Anterior cingulate cortex (tissue), 58 donors: ENCODE data around the gene SPHK1.
A peak's percentile ranks its signal among the peaks of the same experiment; 100 is the strongest.
"Not testable (repeated sequence)": the region's sequence is repeated elsewhere in the genome, so short reads cannot be mapped to it uniquely, and the experiment has no call there.

Experiments used
- DNase-seq, 58 donors: peaks; one replicate each; lab custom pipeline; 2025; lab: John Stamatoyannopoulos, UW

SPHK1 gene

DNA sequence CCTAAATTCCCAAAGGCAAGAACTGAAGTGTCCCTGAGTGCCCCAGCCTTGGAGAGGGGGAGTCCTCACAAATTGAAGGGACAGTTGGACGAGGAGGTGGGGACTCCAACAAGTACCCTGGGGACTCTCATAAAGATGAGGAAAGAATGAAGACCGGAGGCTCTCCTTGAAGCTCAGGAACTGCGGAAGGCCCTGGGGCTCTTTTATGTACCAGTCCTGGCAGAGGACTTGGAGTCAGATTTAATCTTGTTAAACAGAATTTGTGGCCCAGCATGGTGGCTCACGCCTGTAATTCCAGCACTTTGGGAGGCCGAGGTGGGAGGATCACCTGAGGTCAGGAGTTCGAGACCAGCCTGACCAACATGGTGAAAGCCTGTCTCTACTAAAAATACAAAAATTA, 24.6 kb upstream of the SPHK1 start:
- DNase-seq = not testable (repeated sequence)

DNA sequence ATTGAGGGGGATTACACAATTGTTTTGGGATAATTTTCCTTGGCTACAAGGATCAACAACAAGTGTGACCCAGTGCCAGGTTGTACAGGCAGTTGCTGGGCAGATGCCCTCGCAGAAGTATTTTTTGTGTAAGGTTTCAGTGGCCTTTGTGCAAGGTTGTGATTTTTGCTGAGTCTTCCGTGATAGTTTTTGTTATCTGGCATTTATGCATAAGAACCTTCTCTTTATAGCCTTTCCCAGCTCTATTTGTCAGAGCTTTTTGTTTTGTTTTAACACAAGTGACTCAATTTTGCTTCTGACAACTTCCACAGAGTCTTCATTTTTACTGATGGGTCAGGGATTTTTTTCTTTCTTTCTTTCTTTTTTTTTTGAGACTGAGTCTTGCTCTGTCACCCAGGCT, 23.9 kb upstream of the SPHK1 start:
- DNase-seq = no peak

DNA sequence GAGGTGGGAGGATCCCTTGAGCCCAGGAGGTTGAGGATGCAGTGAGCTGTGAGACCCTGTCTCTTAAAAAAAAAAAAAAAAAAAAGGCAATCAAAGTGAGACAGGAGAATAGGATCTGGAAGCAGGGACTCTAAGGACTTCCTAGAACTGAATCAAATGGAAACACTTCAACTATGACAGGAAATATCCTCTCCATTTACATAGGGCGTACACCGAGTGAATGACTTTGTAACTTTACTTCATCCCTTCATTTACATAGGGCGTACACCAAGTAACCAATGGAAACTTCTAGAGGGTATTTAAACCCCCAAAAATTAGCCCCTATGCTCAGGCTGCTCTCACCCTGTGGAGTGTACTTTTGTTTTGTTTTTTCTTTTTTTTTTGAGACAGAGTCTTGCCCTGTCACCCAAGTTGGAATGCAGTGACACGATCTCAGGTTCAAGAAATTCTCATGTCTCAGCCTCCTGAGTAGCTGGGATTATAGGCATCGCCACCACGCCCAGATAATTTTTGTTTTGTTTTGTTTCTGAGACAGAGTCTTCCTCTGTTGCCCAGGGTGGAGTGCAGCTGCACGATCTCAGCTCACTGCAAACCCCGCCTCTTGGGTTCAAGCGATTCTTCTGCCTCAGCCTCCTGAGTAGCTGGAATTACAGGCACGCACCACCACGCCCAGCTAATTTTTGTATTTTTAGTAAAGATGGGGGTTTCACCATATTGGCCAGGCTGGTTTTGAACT, 21.1 kb upstream of the SPHK1 start:
- DNase-seq = no peak

DNA sequence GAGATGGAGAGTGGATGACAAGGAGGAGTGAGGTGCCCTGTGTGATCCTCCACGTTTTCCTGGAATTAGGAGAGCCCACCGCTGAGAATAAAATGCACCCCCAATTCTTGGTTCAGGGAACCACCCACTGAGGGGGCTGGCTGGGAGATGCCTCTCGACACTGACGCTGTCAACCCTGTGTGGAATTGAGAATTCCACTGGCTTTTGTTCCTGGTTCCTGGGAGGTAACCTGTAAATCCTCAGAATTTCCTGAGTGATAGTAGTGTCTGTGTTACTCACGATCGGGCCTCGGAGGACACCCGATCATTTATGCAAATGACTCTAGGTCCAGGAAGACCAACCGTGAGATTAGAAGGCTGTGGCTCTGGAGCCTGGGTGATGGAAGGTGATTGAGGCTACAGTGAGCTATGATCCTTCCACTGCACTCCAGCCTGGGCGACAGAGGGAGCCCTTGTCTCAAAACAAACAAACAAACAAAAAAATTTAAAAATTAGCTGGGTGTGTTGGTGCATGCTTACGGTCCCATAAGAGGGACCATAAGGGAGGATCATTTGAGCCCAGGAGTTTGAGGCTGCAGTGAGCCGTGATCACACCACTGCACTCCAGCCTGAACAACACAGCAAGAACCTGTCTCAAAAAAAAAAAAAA, 19.0 kb upstream of the SPHK1 start:
- DNase-seq = no peak

DNA sequence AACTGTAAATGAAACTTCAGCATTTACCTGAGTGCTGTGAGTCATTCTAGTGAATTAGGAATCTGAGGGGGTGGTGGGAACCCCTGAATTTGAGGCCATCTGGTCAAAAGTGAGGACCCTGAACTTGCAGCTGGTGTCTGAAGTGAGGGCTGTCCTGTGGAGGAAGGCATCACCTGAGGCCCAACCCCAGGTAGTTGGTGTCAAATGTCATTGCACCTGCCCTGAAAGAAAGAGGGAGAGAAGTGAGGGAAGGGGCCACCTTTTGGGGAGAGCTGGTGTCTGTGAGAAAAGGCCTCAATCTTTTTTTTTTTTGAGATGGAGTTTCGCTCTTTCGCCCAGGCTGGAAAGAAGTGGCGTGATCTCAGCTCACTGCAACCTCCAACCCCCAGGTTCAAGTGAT, 18.2 kb upstream of the SPHK1 start:
- no peak for DNase-seq

DNA sequence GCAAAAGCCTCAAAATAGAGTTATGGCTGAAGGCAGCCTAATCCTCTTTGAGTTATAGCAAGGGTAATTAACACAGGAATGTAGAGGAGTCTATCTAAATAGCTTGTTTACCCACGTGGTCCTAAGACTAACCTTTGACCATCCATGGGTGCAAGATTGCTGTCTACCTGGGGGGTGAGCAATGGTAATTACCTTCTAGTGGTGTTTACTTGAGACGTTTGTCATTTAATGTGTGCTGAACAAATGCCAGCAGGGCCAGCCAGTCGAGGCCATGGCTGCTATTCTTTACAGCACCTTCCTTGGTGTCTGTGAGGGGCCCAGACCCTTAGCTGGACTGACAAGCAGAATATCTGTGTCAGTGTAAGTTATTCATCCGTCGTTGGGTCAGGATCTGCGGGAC, 16.8 kb upstream of the SPHK1 start:
- DNase-seq = no peak

DNA sequence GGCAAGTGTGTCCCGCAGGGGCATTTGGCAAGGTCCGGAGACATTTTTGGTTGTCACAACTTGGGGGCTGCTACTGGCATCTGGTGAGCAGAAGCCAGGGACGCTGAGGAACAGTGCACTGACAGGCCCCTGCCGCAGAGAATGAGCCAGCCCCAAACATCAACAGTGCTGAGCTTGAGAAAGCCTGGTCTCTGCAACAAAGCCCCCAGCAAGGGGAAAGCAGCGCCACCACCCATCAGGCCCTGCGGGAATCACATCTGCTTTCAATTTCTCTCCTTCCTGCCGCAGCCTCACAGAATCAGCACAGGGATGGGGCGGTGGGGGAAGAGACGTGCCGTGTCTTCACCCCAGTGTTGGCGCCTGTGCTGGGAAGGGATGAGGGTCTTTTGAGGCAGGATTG, 15.9 kb upstream of the SPHK1 start:
- no peak for DNase-seq

DNA sequence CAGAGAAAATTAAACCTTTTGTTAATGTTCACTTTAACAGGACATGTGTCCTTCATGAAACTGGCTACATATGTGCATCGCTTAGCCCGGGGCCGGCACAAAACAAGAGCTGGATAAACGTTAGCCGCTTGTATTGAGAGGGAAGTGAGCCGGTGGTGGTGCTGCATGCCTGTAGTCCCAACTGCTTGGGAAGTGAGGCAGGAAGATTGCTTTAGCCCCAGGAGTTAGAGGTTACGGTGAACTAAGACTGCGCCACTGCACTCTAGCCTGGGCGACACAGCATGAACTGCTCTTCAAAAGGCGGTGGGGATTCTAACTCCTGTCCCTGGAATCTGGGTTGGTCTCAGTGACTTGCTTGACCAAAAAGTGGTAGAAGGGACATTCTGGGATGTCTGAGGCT, 15.0 kb upstream of the SPHK1 start:
- no peak for DNase-seq

DNA sequence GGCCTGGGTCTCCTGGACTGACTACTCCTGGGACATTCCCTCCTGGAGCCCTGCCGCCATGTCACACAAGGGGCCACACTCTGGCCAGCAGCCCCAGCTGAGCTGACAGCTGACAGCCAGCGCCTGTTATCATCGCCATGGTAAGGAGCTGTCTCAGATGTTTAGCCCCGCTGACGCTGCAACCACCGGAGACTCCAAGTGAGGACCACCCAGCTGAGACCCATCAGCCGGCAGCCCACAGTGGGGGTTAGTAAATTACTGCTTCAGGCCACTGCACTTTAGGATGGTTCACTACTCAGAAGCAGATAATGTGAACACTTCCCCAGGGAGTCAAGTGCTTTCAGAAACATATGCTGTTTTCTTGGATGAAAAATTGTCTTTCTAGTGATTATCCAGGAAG, 14.6 kb upstream of the SPHK1 start:
- no peak for DNase-seq

DNA sequence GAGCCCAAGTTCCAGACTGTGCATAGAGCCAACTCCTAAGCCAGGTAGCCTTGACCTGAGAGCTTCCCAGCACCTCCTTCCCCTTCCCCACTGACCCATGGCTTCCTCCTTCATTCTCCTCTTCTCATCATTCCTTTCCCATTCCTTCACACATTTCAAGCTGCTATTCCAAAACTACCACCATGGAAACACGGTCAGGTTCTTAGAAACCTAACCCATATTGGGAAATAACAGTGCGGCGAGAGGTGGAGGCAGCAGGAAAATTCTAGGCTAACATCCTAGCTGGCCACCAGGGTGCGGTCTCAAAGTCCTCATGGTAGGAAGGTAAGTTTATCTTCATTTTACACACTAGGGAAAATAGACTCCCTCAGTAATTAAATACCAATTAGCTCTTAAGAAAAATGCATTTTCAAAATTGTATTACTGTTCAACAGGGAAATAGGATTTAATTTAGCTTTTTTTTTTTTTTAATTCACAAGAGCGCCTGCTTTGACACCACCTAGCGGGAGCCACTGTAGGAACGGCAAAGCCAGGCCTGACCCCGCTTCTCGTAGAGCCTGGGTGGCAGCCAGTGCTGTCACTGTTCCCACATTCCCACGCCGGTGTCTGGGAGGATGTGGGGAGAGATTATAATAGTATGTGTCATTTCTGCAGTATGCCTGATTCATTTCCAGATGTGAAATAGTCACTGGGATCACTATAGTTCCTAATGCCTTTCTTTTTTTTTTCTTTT, 14.0 kb upstream of the SPHK1 start:
- DNase-seq = peak in 4 of 58 donors; percentile 15 to 64 (median 20)

DNA sequence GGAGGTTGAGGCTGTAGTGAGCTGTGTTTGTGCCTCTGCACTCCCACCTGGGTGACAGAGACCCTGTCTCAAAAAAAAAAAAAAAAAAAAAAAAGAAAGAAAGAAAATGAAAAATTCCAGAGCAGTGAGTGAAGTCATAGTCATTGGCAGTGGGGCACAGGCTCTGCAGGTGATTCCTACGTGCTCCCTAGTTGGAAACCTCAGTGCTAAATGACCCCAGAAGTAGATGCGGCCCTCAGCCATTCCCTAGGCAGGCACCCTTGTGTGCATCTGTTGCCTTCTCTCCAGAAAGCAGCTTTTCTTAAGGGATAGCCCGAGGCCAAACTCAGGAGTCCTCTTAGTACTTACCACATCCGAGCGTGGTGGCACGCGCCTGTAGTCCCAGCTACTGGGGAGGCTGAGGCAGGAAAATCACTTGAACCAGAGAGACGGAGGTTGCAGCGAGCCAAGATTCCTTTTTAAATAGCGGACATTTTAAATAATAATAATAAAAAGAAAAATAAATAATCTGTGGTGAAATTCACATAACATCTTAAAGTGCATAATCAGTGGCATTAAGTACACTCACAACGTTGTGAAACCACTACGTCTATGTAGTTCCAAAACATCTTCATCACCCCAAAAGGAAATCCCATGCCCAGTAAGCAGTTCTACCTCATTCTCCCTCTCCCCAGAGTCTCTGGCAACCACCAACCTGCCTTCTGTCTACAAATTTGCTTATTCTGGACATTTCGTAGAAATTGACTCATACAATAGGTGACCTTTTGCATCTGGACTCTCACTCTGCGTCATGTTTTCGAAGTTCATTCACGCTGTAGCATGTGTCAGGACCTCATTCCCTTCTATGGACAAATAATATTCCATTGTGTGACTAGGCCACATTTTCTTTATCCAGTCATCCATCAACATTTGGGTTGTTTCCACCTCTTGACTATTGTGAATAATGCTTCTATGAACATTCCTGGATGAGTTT, 12.5 kb upstream of the SPHK1 start:
- no peak for DNase-seq

DNA sequence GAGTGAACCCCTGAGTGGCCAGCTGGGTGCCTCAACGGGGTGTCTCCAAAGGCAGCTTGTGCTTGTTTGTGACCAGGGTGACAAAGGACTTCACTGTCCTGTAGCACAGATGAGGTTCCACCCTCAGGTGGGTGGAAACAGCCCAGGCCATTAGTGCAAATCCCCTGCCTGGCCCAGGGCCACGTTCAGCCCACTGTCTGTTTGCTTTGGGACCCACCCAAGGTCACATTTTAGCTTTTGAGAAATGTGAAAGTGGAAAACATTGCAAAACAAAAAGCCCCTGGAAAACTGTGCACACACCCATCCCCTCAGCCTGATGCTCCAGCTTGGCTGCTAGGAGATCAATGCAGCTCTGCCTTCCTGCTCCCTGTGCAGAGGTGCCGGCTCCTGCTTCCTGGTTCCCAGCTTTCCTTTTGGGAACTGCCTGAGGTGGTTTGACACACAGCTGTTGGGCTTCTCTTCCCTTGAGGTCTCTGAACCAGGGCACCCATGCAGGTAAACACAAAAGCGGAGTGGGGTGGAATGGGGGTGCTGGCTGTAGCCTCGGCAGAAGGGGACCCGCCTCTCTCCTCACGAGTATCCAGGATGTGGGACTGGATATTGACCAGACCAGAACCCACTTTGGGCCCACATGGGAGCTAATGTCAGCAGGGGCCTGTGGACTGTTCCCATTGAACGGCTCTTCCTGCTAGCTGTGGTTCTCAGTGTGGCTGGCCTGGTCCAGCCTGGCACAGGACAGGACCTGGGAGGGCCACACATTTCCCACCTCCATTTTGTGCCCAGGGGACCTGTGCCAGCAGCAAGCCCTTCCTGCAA, 7.9 kb upstream of the SPHK1 start:
- no peak for DNase-seq

DNA sequence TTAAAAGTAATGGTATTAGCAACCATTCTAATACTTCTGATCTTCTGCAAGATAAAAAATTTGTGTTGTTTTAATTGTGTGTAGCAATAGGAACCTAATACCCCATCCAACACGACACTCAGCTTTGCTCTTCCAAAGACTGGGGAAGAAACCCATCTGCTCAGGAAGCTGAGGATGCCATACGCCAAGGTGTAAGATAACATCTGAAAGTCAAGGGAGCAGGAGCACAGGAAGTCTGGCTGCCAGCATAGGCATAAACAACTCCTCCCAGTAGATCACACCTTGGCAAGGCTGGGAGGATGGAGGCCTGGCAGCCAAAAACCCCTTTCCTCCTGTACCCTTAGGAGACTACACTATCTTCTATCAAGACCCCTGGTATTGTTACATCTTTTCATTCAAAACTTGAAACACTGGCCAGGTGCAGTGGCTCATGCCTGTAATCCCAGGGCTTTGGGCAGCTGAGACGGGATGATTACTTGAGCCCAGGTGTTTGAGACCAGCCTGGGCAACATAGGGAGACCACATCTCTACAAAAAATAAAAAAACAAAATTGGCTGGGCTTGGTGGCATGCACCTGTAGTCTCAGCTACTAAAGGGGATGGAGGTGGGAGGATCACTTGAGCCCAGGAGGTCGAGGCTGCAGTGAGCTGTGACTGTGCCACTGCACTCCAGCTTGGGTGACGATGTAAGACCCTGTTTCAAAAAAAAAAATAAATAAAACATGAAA, 5.7 kb upstream of the SPHK1 start:
- no peak for DNase-seq

DNA sequence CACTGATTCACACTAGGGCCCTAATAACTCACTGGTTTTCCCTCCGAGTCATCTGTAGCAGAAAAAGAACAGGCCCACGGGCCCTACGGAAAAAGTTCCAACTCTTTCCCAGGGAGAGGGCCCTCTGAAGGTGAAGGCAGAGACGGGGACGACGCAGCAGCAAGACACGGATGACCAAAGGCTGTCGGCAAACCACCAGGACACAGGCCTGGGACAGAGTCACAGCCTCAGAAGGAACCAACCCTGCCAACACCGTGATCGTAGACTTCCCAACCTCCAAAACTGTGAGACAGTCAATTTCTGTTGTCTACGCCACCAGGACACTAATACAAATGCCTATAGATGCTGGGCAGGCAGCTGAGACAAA, 5.2 kb upstream of the SPHK1 start:
- no peak for DNase-seq

DNA sequence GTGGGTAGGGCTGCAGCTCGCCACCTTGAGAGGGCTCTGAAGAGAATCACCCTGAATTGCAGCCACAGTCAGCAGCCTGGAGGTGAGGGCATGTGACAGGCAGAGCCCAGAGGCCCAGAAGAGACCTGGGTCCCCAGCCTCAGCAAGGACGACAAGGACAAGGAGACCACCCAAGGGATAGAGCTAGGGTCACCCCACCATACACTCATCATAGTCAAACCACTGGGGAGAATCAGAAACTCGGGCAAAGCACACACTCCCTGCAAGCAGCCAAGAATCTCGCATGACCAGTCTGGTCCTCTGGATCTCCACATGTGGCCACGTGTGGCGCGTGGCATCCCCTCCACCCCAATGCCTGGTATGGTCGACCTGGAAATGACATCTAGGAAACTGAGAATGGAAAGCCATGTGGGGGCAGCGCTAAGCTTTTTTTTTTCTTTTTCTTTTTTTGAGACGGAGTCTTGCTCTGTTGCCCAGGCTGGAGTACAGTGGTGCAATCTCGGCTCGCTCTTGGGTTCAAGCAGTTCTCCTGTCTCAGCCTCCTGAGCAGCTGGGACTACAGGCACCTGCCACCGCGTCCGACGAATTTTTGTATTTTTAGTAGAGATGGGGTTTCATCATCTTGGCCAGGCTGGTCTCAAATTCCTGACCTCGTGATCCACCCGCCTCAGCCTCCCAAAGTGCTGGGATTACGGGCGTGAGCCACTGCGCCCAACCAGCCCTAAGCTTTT, 4.6 kb upstream of the SPHK1 start:
- no peak for DNase-seq

DNA sequence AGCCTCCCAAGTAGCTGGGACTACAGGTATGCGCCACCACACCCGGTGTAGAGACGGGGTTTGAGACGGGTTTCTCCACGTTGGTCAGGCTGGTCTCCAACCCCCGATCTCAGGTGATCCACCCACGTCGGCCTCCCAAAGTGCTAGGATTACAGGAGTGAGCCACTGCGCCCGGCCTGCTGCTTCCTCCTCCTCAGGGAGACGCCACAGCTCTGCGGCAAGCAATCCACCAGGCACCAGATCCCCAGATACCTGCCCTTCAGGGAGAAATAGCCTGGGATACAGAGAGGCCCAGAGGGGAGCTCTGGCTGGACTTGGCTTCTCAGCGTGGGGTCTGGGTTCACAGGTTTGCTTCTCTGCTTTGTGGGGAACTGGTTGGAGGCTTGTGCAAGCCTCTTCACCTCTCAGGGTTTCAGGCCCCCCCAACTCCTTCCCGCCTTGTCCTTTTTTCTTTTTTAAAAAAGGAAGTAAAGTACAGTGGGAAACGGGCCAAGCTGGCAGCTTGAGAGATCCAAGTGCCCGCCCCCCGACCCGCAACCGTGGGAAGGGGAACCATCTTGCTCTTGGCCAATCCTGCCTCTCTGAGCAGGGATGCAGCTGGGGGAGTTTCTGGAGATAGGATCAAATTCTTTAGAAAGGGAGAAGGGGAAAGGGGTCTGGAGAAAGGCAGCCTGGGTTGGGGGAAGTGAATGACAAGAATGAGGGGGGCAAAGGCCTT, 2.6 kb upstream of the SPHK1 start:
- peak in 1 of 58 donors; percentile 18 for DNase-seq

DNA sequence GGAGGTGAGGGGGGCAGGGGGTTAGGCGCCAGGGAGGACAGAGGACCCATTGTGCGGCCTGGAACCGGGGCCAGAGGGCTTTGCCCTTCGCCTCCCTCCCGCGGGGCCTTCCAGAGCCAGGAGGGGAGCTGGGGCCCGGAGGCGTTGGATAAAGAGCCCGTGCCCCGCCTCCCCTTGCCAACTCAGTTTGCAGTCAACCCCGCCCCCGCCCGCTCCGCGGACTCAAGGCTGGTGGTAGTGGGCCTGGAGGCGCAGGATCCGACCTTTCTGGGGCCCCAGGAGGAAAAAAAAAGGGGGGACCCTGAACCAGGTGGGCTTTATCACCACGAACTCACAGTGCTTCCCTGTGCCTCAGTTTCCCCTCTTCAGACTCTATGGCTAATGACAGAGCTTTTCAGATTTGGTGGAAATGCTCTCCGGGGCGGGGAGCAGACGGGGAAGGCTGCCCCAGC, 2.0 kb upstream of the SPHK1 start:
- peak in 1 of 58 donors; percentile 25 for DNase-seq
